K562 (cell line): ENCODE results near the gene GASK1B. TPM values are rescaled to one million over a fixed set of nuclear protein-coding genes. Genes with fewer than 3 reads are reported as not detected.

Source experiments
- ATAC-seq: fragments of 200-7000 bp; cut with Tn5 transposase; 3 replicates; pipeline ENCODE4 v1.9.1; 2020; ENCODE audit warnings: moderate library complexity
- BruUV-seq: library from RNA; stranded (reverse); fragments of 400-500 nt; replicated peaks from 2 replicates; lab custom pipeline; 2021; lab: Mats Ljungman, UMichigan
- CTCF ChIA-PET: fragments of 300-600 bp; formaldehyde crosslinking; extraction: SDS; loops from one replicate; lab custom pipeline; 2021; ENCODE audit warnings: low intra/inter-chr PET ratio; lab: Yijun Ruan, JAX
- POLR2A ChIA-PET: fragments of 300-600, 350-650 bp; sonication (Branson Sonifier 250); formaldehyde crosslinking; extraction: SDS; loops from one replicate; lab custom pipeline; 2021; ENCODE audit warnings: antibody characterized with exemption, inconsistent platforms; lab: Yijun Ruan, JAX
- DNase-seq, 4 experiments: peaks; one replicate each; pipeline versions ENCODE4 v3.0.0 to v3.0.0-alpha.2; 2011 to 2018; ENCODE audit warnings: low spot score in 3 of 4, mixed read lengths in 3 of 4; ENCODE audit errors: extremely low read depth in 1 of 4
- FAIRE-seq: peaks from 2 replicates; lab custom pipeline; 2011; peaks lifted over from hg19 to GRCh38; lab: Jason Lieb, UNC
- H2AFZ ChIP-seq: 2 replicates; pipeline ENCODE4 v1.6.0; 2011; ENCODE audit warnings: low read depth, low read length, control low read depth, inconsistent platforms
- H3K27ac ChIP-seq: fragments of 200-600 bp; 3 replicates; pipeline ENCODE4 v1.8.0; 2011; ENCODE audit warnings: low read depth, mild to moderate bottlenecking, control low read depth, inconsistent platforms, low read length, moderate library complexity, mixed read lengths; ENCODE audit errors: extremely low read depth
- H3K27me3 ChIP-seq, 2 experiments: fragments of 300-600 bp in 1 of 2; 2 replicates in 1 of 2; 3 replicates in 1 of 2; pipeline versions ENCODE4 v1.6.0 to v1.8.0; 2011; ENCODE audit warnings: inconsistent platforms in 2 of 2, low read length in 2 of 2, mild to moderate bottlenecking in 1 of 2, mixed read lengths in 1 of 2, moderate library complexity in 1 of 2; ENCODE audit not compliant: control insufficient read depth in 2 of 2, insufficient read depth in 2 of 2
- H3K36me3 ChIP-seq: fragments of 300-600 bp; 3 replicates; pipeline ENCODE4 v1.8.0; 2011; ENCODE audit warnings: mild to moderate bottlenecking, low read length, inconsistent platforms; ENCODE audit not compliant: control insufficient read depth, insufficient read depth
- H3K4me1 ChIP-seq, 2 experiments: fragments of 200-600 bp in 1 of 2; replicated peaks in 1 of 2; 2 replicates in 1 of 2; 3 replicates in 1 of 2; pipeline versions ENCODE4 v1.5.1 to v1.8.0; 2011; ENCODE audit warnings: inconsistent platforms in 2 of 2, low read length in 2 of 2, mild to moderate bottlenecking in 1 of 2, mixed read lengths in 1 of 2, moderate library complexity in 1 of 2; ENCODE audit not compliant: control insufficient read depth in 2 of 2, insufficient read depth in 2 of 2
- H3K4me2 ChIP-seq: 2 replicates; pipeline ENCODE4 v1.6.1; 2011; ENCODE audit warnings: low read length, control low read depth, inconsistent platforms, mixed read lengths; ENCODE audit not compliant: insufficient read depth
- H3K4me3 ChIP-seq: fragments of 200-600 bp; sonication (generic), shearing (Covaris generic); 2 replicates; pipeline ENCODE4 v1.5.1; 2016; ENCODE audit warnings: control low read depth, inconsistent platforms
- H3K79me2 ChIP-seq: fragments of 200-600 bp; 3 replicates; pipeline ENCODE4 v1.8.0; 2011; ENCODE audit warnings: low read length, inconsistent platforms; ENCODE audit not compliant: control insufficient read depth, insufficient read depth
- H3K9ac ChIP-seq, 2 experiments: 2 replicates each; pipeline versions ENCODE4 v1.6.0 to v1.6.1; 2011; ENCODE audit warnings: low read depth in 2 of 2, low read length in 2 of 2, control low read depth in 1 of 2, inconsistent platforms in 1 of 2, mild to moderate bottlenecking in 1 of 2, mixed read lengths in 1 of 2; ENCODE audit not compliant: insufficient read depth in 1 of 2
- H3K9me1 ChIP-seq: one replicate; pipeline ENCODE4 v1.6.0; 2011; ENCODE audit warnings: inconsistent platforms, mild to moderate bottlenecking, low read length, moderate library complexity; ENCODE audit not compliant: control insufficient read depth, insufficient read depth
- H3K9me3 ChIP-seq: replicated peaks from 2 replicates; pipeline ENCODE4 v1.5.1; 2011; ENCODE audit warnings: low read depth, low read length, inconsistent platforms; ENCODE audit not compliant: control insufficient read depth, insufficient read depth
- H4K20me1 ChIP-seq: replicated peaks from 2 replicates; pipeline ENCODE4 v1.6.1; 2011; ENCODE audit warnings: low read length, inconsistent platforms, mixed read lengths; ENCODE audit not compliant: control insufficient read depth, insufficient read depth
- HSF4 ChIP-seq: fragments of 250-450 bp; sonication (Bioruptor Pico); IDR thresholded peaks from 2 replicates; pipeline ENCODE4 v2.1.2; 2022; ENCODE audit warnings: mild to moderate bottlenecking, moderate library complexity, borderline replicate concordance
- ZBTB26 ChIP-seq: fragments of 450-650 bp; formaldehyde crosslinking; IDR thresholded peaks from 2 replicates; pipeline ENCODE4 v1.4.0; 2022; ENCODE audit warnings: missing genetic modification characterization
- WGBS: fragments of 100-300 bp; shearing (Covaris generic); methylation state at CpG from one replicate; pipeline ENCODE4 v1.1.6; 2016; ENCODE audit warnings: low coverage, mixed read lengths; ENCODE audit not compliant: insufficient coverage; ENCODE audit errors: missing lambda C conversion rate; 5-methylcytosine and 5-hydroxymethylcytosine counted together
- in situ Hi-C: fragments of 300-500 bp; cut with MboI; formaldehyde crosslinking; loops from 4 replicates; pipeline ENCODE4 v1.15.0; 2018; ENCODE audit warnings: inconsistent platforms, mixed read lengths
- intact Hi-C: fragments of 100-400 bp; cut with micrococcal nuclease; formaldehyde crosslinking; loops from 2 replicates; pipeline ENCODE4 v1.14.2; 2022
- polyA plus RNA-seq, 8 experiments: library from polyadenylated mRNA; depleted of rRNA in 4 of 8; stranded (reverse) in 5 of 8; unstranded in 3 of 8; fragments of >200 nt; fragmentation: Nextera tagmentation in 2 of 8; fragmentation: Illumina TruSeq in 1 of 8; extraction: Ambion mirVana in 2 of 8; extraction: Trizol in 1 of 8; gene quantifications; 2 replicates each; pipeline versions ENCODE4 v1.2.1 to v1.2.3, GENCODE V29; 2011 to 2014; ENCODE audit warnings: inconsistent platforms in 1 of 8, missing spikeins in 1 of 8
- total RNA-seq, 7 experiments: library from RNA; depleted of rRNA in 6 of 7; stranded (reverse); fragments of >200 nt in 6 of 7; fragmentation: Illumina TruSeq in 2 of 7; extraction: Trizol in 2 of 7; gene quantifications; 2 replicates each; pipeline versions ENCODE4 v1.2.1 to v1.2.3, GENCODE V29; 2011 to 2021; ENCODE audit warnings: low replicate concordance in 1 of 7

Gene GASK1B
- total and polyA plus RNA-seq, 9 of the 15 experiments (the other 6 are each of a cell fraction or from before 2014, with no cell fraction given): 0.13 to 1.2 (median 0.61) TPM

- Histone ChIP-seq H3K9me1 (no peaks in the 10 kb centered on the region), H3K36me3 (no peaks in the 10 kb centered on the region), H3K4me2 (no peak overlapping the region), H3K27ac (no peak overlapping the region), H3K4me1 (peaks cover 5 to 7% of the 10 kb centered on the region in 2 experiments; a peak in 4 of 5 replicates), H3K4me3 (no peak overlapping the region), H2AFZ (no peak overlapping the region), H3K9ac (no peak overlapping the region), H3K9me3 (no peaks in the 10 kb centered on the region), H3K79me2 (no peaks in the 10 kb centered on the region), H4K20me1 (no peaks in the 10 kb centered on the region)
- WGBS: 2% methylated on average over 5 of the region's 5 CpGs
- POLR2A ChIA-PET: no interaction called here
- no peak for ATAC-seq
- intact Hi-C loops: no loop called here
- in situ Hi-C loops: loop anchor here (10.0 kb wide), 1 partner anchor 184 kb away; no protein-coding TSS in a partner anchor
- TF ChIP-seq HSF4 (CRISPR knock-in tag): no peak
- TF ChIP-seq, all 486 proteins: peak for 0
- DNase-seq (no peak), FAIRE-seq (no peak)
- CTCF ChIA-PET: no interaction called here
- no TSS peak for BruUV-seq
- 0 out of 5 replicates have a peak, but pooled peaks cover 0 to 5% of the 10 kb centered on the region in 2 experiments for H3K27me3 ChIP-seq
Measured at GRCh38 chr4:158168606-158169005, 4.2 kb downstream of the GASK1B start.

- Histone ChIP-seq H3K9ac (no peak overlapping the region), H4K20me1 (no peaks in the 10 kb centered on the region), H3K4me2 (no peak overlapping the region), H3K36me3 (no peaks in the 10 kb centered on the region), H3K9me3 (no peaks in the 10 kb centered on the region), H3K4me3 (no peak overlapping the region), H3K79me2 (no peaks in the 10 kb centered on the region), H3K27me3 (0 out of 5 replicates have a peak, but pooled peaks cover 0 to 5% of the 10 kb centered on the region in 2 experiments), H3K27ac (no peak overlapping the region), H2AFZ (no peak overlapping the region), H3K9me1 (no peaks in the 10 kb centered on the region), H3K4me1 (peaks cover 0 to 7% of the 10 kb centered on the region in 2 experiments; a peak in 2 of 5 replicates)
- WGBS: 5% methylated on average over 2 of the region's 2 CpGs
- intact Hi-C loops: no loop called here
- in situ Hi-C loops: loop anchor here (10.0 kb wide), 1 partner anchor 182 kb away; no protein-coding TSS in a partner anchor
- ChIA-PET CTCF (no interaction called here), POLR2A (interaction anchor here (0.6 kb wide), 1 partner anchor 115 kb away, joined by 4 read pairs; no protein-coding TSS in a partner anchor)
- ATAC-seq (no peak), FAIRE-seq (no peak), DNase-seq (no peak)
- BruUV-seq: no TSS peak
- no peak for TF ChIP-seq ZBTB26 (CRISPR knock-in tag)
Measured at GRCh38 chr4:158166701-158167100, 6.1 kb downstream of the GASK1B start.
